GM23338 (cell line): ENCODE results near the gene RCBTB1. TPM values are rescaled to one million over a fixed set of nuclear protein-coding genes. Genes with fewer than 3 reads are reported as not detected.
A peak's percentile ranks its signal among the peaks of the same experiment; 100 is the strongest.

Source experiments
- ATAC-seq: fragments of 200-7000 bp; cut with Tn5 transposase; 3 replicates; pipeline ENCODE4 v1.9.1; 2020
- DNase-seq: peaks from one replicate; pipeline ENCODE4 v3.0.0-alpha.2; 2015; ENCODE audit warnings: low spot score
- H2AFZ ChIP-seq: fragments of 200-600 bp; sonication (generic); 2 replicates; pipeline ENCODE4 v1.8.0; 2016; ENCODE audit warnings: antibody characterized with exemption, mild to moderate bottlenecking, moderate library complexity
- H3F3A ChIP-seq: fragments of 200-600 bp; sonication (generic); replicated peaks from 2 replicates; pipeline ENCODE4 v1.8.0; 2017; ENCODE audit warnings: antibody characterized with exemption, mixed run types, low read depth
- H3K27ac ChIP-seq: fragments of 200-600 bp; sonication (generic); 2 replicates; pipeline ENCODE4 v1.6.1; 2016; ENCODE audit warnings: low read depth
- H3K27me3 ChIP-seq: fragments of 200-600 bp; sonication (generic); 2 replicates; pipeline ENCODE4 v1.8.0; 2016; ENCODE audit warnings: mild to moderate bottlenecking, mixed run types, moderate library complexity; ENCODE audit not compliant: insufficient read depth
- H3K36me3 ChIP-seq: fragments of 200-600 bp; sonication (generic); 2 replicates; pipeline ENCODE4 v1.8.0; 2016; ENCODE audit warnings: mild to moderate bottlenecking; ENCODE audit not compliant: insufficient read depth
- H3K4me1 ChIP-seq: fragments of 200-600 bp; sonication (generic); 2 replicates; pipeline ENCODE4 v1.8.0; 2016; ENCODE audit warnings: mild to moderate bottlenecking, moderate library complexity; ENCODE audit not compliant: insufficient read depth
- H3K4me2 ChIP-seq: fragments of 200-600 bp; sonication (generic); 2 replicates; pipeline ENCODE4 v1.7.1; 2017; ENCODE audit warnings: mixed run types
- H3K4me3 ChIP-seq: fragments of 200-600 bp; sonication (generic); 2 replicates; pipeline ENCODE4 v1.6.1; 2016; ENCODE audit warnings: mixed run types
- H3K79me2 ChIP-seq: fragments of 200-600 bp; sonication (generic); replicated peaks from 2 replicates; pipeline ENCODE4 v1.8.0; 2017; ENCODE audit warnings: mild to moderate bottlenecking; ENCODE audit not compliant: insufficient read depth
- H3K9me2 ChIP-seq: fragments of 200-600 bp; sonication (generic); 2 replicates; pipeline ENCODE4 v1.8.0; 2017; ENCODE audit not compliant: insufficient read depth
- H4K20me1 ChIP-seq: fragments of 200-600 bp; sonication (generic); replicated peaks from 2 replicates; pipeline ENCODE4 v1.8.0; 2017; ENCODE audit warnings: mild to moderate bottlenecking; ENCODE audit not compliant: insufficient read depth
- H3K27ac Mint-ChIP-seq: 2 replicates; pipeline ENCODE4 v1.8.0; 2020; ENCODE audit warnings: inconsistent platforms, mild to moderate bottlenecking, moderate library complexity, mixed read lengths
- H3K27me3 Mint-ChIP-seq: 3 replicates; pipeline ENCODE4 v1.8.0; 2022; ENCODE audit warnings: low read depth, mild to moderate bottlenecking, moderate library complexity, mixed read lengths, inconsistent platforms; ENCODE audit not compliant: insufficient read depth, poor library complexity
- H3K36me3 Mint-ChIP-seq: 3 replicates; pipeline ENCODE4 v1.8.0; 2021; ENCODE audit warnings: low read depth, mild to moderate bottlenecking, inconsistent platforms, moderate library complexity, mixed read lengths
- H3K4me1 Mint-ChIP-seq: 3 replicates; pipeline ENCODE4 v1.8.0; 2020; ENCODE audit warnings: mild to moderate bottlenecking, inconsistent platforms, mixed read lengths
- H3K4me3 Mint-ChIP-seq: 3 replicates; pipeline ENCODE4 v1.8.0; 2021; ENCODE audit warnings: moderate library complexity, mild to moderate bottlenecking, inconsistent platforms, mixed read lengths
- H3K9me3 Mint-ChIP-seq: 3 replicates; pipeline ENCODE4 v1.8.0; 2020; ENCODE audit warnings: moderate library complexity, mild to moderate bottlenecking, inconsistent platforms, mixed read lengths
- CREB1 ChIP-seq: fragments of 250-450 bp; sonication (Bioruptor Pico); IDR thresholded peaks from 2 replicates; pipeline ENCODE4 v1.5.0; 2020; ENCODE audit warnings: low read depth, mild to moderate bottlenecking, moderate library complexity
- CTCF ChIP-seq, 2 experiments: fragments of 200-600 bp in 1 of 2; sonication (generic) in 1 of 2; conservative IDR thresholded peaks; 2 replicates each; pipeline versions ENCODE4 v1.5.1 to v1.6.1; 2016 to 2017; ENCODE audit warnings: antibody characterized with exemption in 2 of 2, low read depth in 2 of 2, mild to moderate bottlenecking in 2 of 2, moderate library complexity in 1 of 2
- ETS1 ChIP-seq: IDR thresholded peaks from 2 replicates; pipeline ENCODE4 v1.6.1; 2016; ENCODE audit warnings: antibody characterized with exemption
- JUNB ChIP-seq: IDR thresholded peaks from one replicate; pipeline ENCODE4 v1.6.1; 2016; ENCODE audit warnings: antibody characterized with exemption; ENCODE audit not compliant: unreplicated experiment
- NANOG ChIP-seq: IDR thresholded peaks from 2 replicates; pipeline ENCODE4 v1.6.1; 2016; ENCODE audit warnings: antibody characterized with exemption, borderline replicate concordance
- REST ChIP-seq: IDR thresholded peaks from one replicate; pipeline ENCODE4 v1.6.1; 2018; ENCODE audit warnings: antibody characterized with exemption; ENCODE audit not compliant: unreplicated experiment
- STAT1 ChIP-seq: IDR thresholded peaks from one replicate; pipeline ENCODE4 v1.6.1; 2016; ENCODE audit warnings: antibody characterized with exemption; ENCODE audit not compliant: unreplicated experiment
- ZNF114 ChIP-seq: fragments of 250-450 bp; sonication (Bioruptor Pico); IDR thresholded peaks from 2 replicates; pipeline ENCODE4 v1.5.0; 2020; ENCODE audit warnings: mild to moderate bottlenecking, moderate library complexity
- ZNF331 ChIP-seq: fragments of 250-450 bp; sonication (Bioruptor Pico); IDR thresholded peaks from 2 replicates; pipeline ENCODE4 v1.5.0; 2020; ENCODE audit warnings: low read depth, mild to moderate bottlenecking, moderate library complexity
- polyA plus RNA-seq: library from polyadenylated mRNA; unstranded; fragments of >200 nt; fragmentation: Nextera tagmentation; extraction: Ambion mirVana; gene quantifications from 2 replicates; pipeline ENCODE4 v1.2.1, GENCODE V29; 2016
- total RNA-seq: library from RNA; depleted of rRNA; stranded (reverse); fragments of >200 nt; shearing (Covaris generic); gene quantifications from 2 replicates; pipeline ENCODE4 v1.2.3, GENCODE V29; 2014

Gene RCBTB1
- total and polyA plus RNA-seq, 2 experiments from 2014 or later: 10.8 to 33.5 TPM

- Histone ChIP-seq H3K36me3 (peaks cover 20% of the 10 kb centered on the region), H3K4me2 (no peak overlapping the region), H3K79me2 (no peaks in the 10 kb centered on the region), H4K20me1 (no peaks in the 10 kb centered on the region), H3F3A (no peaks in the 10 kb centered on the region), H3K4me3 (no peak overlapping the region), H2AFZ (no peak overlapping the region), H3K9me2 (no peaks in the 10 kb centered on the region), H3K4me1 (no peaks in the 10 kb centered on the region), H3K27ac (no peak overlapping the region), H3K27me3 (no peaks in the 10 kb centered on the region)
- H3K9me3 Mint-ChIP-seq: no peaks in the 10 kb centered on the region
- H3K27ac Mint-ChIP-seq: 0 out of 2 replicates have a peak overlapping the region, but pooled peaks have one; percentile 42
- TF ChIP-seq CTCF (conservative IDR thresholded peaks at IDR 0.05; ENCODE audit: low read depth in 2 of 2): peak; percentile 56 to 66
- TF ChIP-seq ZNF114: no peak
- ATAC-seq (peak; percentile 74), DNase-seq (peak; percentile 46)
- no peaks in the 10 kb centered on the region for H3K4me1 Mint-ChIP-seq
- peaks cover 4% of the 10 kb centered on the region for H3K27me3 Mint-ChIP-seq
- H3K36me3 Mint-ChIP-seq: peaks cover 33% of the 10 kb centered on the region
- no peak overlapping the region for H3K4me3 Mint-ChIP-seq
Observed at GRCh38 chr13:49549289-49549688, 36.1 kb downstream of the RCBTB1 start.

- Histone ChIP-seq H4K20me1 (no peaks in the 10 kb centered on the region), H3K4me3 (no peak overlapping the region), H3K9me2 (no peaks in the 10 kb centered on the region), H3K27me3 (no peaks in the 10 kb centered on the region), H3K36me3 (peaks cover 27% of the 10 kb centered on the region), H3F3A (no peaks in the 10 kb centered on the region), H3K27ac (no peak overlapping the region), H3K4me2 (no peak overlapping the region), H2AFZ (no peak overlapping the region), H3K79me2 (no peaks in the 10 kb centered on the region), H3K4me1 (no peaks in the 10 kb centered on the region)
- H3K27me3 Mint-ChIP-seq: peaks cover 2% of the 10 kb centered on the region
- no peaks in the 10 kb centered on the region for H3K4me1 Mint-ChIP-seq
- no peak overlapping the region for H3K4me3 Mint-ChIP-seq
- no peaks in the 10 kb centered on the region for H3K9me3 Mint-ChIP-seq
- H3K27ac Mint-ChIP-seq: no peak overlapping the region; the same call in 1 of the 2 replicates
- ATAC-seq (no peak), DNase-seq (no peak)
- TF ChIP-seq ZNF331 (CRISPR knock-in tag): no peak
- TF ChIP-seq STAT1: no peak
- peaks cover 25% of the 10 kb centered on the region; the same call in 2 of the 3 replicates for H3K36me3 Mint-ChIP-seq
Observed at GRCh38 chr13:49546561-49546960, 38.8 kb downstream of the RCBTB1 start.

DNA sequence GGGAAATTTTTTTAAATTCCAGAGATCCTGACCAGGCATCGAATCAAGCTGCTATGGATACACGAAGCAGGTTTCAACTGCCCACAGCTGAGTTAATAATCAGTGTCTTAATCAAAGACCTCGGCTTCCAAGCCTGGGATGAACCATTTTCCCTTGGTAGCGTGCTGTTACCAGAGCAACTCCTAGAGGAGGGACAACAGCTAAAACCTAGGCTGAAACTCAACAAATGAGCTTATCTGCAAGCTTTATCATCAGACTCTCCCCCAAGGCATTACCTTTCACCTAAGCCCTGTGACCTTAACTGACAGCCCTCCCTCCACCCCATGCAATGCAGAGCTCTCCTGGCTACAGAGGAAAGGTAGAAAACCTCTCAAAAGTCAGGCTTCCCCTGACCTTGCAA, 39.7 kb downstream of the RCBTB1 start:
- Histone ChIP-seq H3F3A (no peaks in the 10 kb centered on the region), H3K36me3 (peaks cover 27% of the 10 kb centered on the region), H2AFZ (no peak overlapping the region), H3K4me1 (no peaks in the 10 kb centered on the region), H3K9me2 (no peaks in the 10 kb centered on the region), H4K20me1 (no peaks in the 10 kb centered on the region), H3K4me3 (no peak overlapping the region), H3K27ac (no peak overlapping the region), H3K79me2 (no peaks in the 10 kb centered on the region), H3K27me3 (no peaks in the 10 kb centered on the region), H3K4me2 (no peak overlapping the region)
- no peak for ATAC-seq
- peaks cover 25% of the 10 kb centered on the region; the same call in 2 of the 3 replicates for H3K36me3 Mint-ChIP-seq
- TF ChIP-seq CREB1 (CRISPR knock-in tag): no peak
- no peak for TF ChIP-seq NANOG
- no peak for TF ChIP-seq JUNB
- TF ChIP-seq REST: no peak
- no peak for TF ChIP-seq ZNF331 (CRISPR knock-in tag)
- TF ChIP-seq ZNF114: no peak
- no peak for TF ChIP-seq ETS1
- H3K9me3 Mint-ChIP-seq: no peaks in the 10 kb centered on the region
- H3K4me3 Mint-ChIP-seq: no peak overlapping the region
- peaks cover 2% of the 10 kb centered on the region for H3K27me3 Mint-ChIP-seq
- H3K4me1 Mint-ChIP-seq: no peaks in the 10 kb centered on the region; the same call in 2 of the 3 replicates
- no peak for DNase-seq
- H3K27ac Mint-ChIP-seq: no peak overlapping the region
